Astrocyte (in vitro differentiated cells and primary cell): ENCODE data around the gene ZBTB33. TPM values are rescaled to one million over a fixed set of nuclear protein-coding genes. Genes with fewer than 3 reads are reported as not detected.

Experiments used
- DNase-seq: peaks from one replicate; pipeline ENCODE4 v3.0.0-alpha.2; 2010; ENCODE audit warnings: low read depth
- FAIRE-seq: peaks from 2 replicates; lab custom pipeline; 2011; peaks lifted over from hg19 to GRCh38; lab: Jason Lieb, UNC
- H2AFZ ChIP-seq: 2 replicates; pipeline ENCODE4 v1.6.0; 2012; ENCODE audit warnings: low read depth, low read length, inconsistent platforms
- H3K27ac ChIP-seq: 2 replicates; pipeline ENCODE4 v1.5.1; 2011; ENCODE audit warnings: low read depth, low read length, inconsistent platforms
- H3K27me3 ChIP-seq: 2 replicates; pipeline ENCODE4 v1.6.0; 2011; ENCODE audit warnings: low read length, inconsistent platforms; ENCODE audit not compliant: insufficient read depth
- H3K36me3 ChIP-seq: 2 replicates; pipeline ENCODE4 v1.5.1; 2011; ENCODE audit warnings: low read length, inconsistent platforms; ENCODE audit not compliant: insufficient read depth
- H3K4me1 ChIP-seq: 2 replicates; pipeline ENCODE4 v1.5.1; 2011; ENCODE audit warnings: low read length, inconsistent platforms; ENCODE audit not compliant: insufficient read depth
- H3K4me2 ChIP-seq: 2 replicates; pipeline ENCODE4 v1.6.0; 2012; ENCODE audit warnings: low read length, inconsistent platforms
- H3K4me3 ChIP-seq: 2 replicates; pipeline ENCODE4 v1.5.1; 2011; ENCODE audit warnings: low read depth, mild to moderate bottlenecking, low read length, inconsistent platforms; ENCODE audit not compliant: insufficient read depth
- H3K79me2 ChIP-seq: 2 replicates; pipeline ENCODE4 v1.6.0; 2012; ENCODE audit warnings: mild to moderate bottlenecking, low read length, inconsistent platforms; ENCODE audit not compliant: insufficient read depth
- H3K9ac ChIP-seq: 2 replicates; pipeline ENCODE4 v1.6.0; 2012; ENCODE audit warnings: mild to moderate bottlenecking, low read length, inconsistent platforms
- H3K9me3 ChIP-seq: 2 replicates; pipeline ENCODE4 v1.5.1; 2012; ENCODE audit warnings: low read depth, mild to moderate bottlenecking, low read length, inconsistent platforms; ENCODE audit not compliant: insufficient read depth
- H4K20me1 ChIP-seq: 2 replicates; pipeline ENCODE4 v1.6.0; 2012; ENCODE audit warnings: low read length, inconsistent platforms; ENCODE audit not compliant: insufficient read depth
- H3K27ac Mint-ChIP-seq: one replicate; pipeline ENCODE4 v1.8.0; 2021; ENCODE audit warnings: mild to moderate bottlenecking, mixed read lengths; ENCODE audit not compliant: unreplicated experiment
- H3K27me3 Mint-ChIP-seq: one replicate; pipeline ENCODE4 v1.8.0; 2021; ENCODE audit warnings: low read depth, mixed read lengths; ENCODE audit not compliant: unreplicated experiment
- H3K36me3 Mint-ChIP-seq: one replicate; pipeline ENCODE4 v1.8.0; 2021; ENCODE audit warnings: low read depth, mixed read lengths; ENCODE audit not compliant: unreplicated experiment
- H3K4me1 Mint-ChIP-seq: one replicate; pipeline ENCODE4 v1.8.0; 2021; ENCODE audit warnings: low read depth, mixed read lengths; ENCODE audit not compliant: unreplicated experiment
- H3K4me3 Mint-ChIP-seq: one replicate; pipeline ENCODE4 v1.8.0; 2021; ENCODE audit warnings: mild to moderate bottlenecking, moderate library complexity, mixed read lengths; ENCODE audit not compliant: unreplicated experiment
- H3K9me3 Mint-ChIP-seq: one replicate; pipeline ENCODE4 v1.8.0; 2021; ENCODE audit warnings: mild to moderate bottlenecking, mixed read lengths; ENCODE audit not compliant: unreplicated experiment
- EZH2 ChIP-seq: IDR thresholded peaks from 2 replicates; pipeline ENCODE4 v1.6.1; 2012; ENCODE audit warnings: mild to moderate bottlenecking, low read length, inconsistent platforms; ENCODE audit not compliant: insufficient read depth
- total RNA-seq: library from RNA; stranded (reverse); gene quantifications from 2 replicates; pipeline ENCODE4 v1.2.1, GENCODE V29; 2021
- TF ChIP-seq, protein P1 (sequence below): IDR thresholded peaks from 2 replicates; pipeline ENCODE4 v1.5.1; 2011; ENCODE audit warnings: low read depth, mild to moderate bottlenecking, inconsistent platforms, low read length, moderate library complexity; ENCODE audit not compliant: insufficient read depth

The ZBTB33 gene
- total RNA-seq, 1 donor from 2014 or later, result 19.9 TPM

DNA sequence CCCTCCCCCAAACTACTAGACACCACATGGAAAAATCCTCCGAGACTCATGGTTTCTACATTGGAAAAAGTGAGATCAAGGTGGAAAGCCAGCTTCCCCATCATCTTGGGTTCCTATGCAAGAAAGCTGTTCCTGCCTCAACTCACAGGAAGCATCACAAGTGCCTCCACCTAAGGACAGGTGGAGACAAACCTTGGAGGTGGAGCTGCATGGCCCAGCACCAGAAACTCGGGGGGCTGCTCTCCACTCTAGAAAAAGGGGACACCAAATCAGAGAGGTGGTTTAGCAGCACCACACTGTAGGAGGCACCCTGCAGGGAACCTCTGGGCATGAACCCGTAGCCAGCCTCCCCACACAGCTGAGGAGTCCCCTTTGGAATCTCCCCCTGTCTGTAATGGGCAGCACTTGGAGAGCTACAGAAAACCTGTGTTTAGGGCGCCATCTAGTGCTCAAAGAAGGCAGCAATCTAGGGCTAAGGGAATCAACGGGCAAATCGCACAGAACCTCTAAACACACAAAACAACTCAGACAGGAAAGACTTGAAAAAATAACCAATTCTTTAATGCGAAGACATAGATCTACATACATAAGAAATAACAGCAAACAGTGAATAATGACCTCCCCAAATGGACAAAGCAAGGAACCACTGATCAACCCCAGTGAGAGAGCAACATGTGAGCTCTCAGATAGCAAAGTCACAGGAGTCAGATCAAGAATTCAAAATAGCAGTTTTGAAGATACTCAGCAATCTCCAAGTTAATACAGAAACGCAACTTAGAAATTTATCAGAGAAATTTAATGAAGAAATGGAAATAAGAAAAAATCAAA lies 37.0 kb upstream of the ZBTB33 start:
- no peak overlapping the region for H3K4me3 Mint-ChIP-seq
- Histone ChIP-seq H3K4me3 (no peak overlapping the region), H3K27me3 (no peaks in the 10 kb centered on the region), H3K36me3 (no peaks in the 10 kb centered on the region), H3K79me2 (no peaks in the 10 kb centered on the region), H3K4me1 (no peaks in the 10 kb centered on the region), H2AFZ (no peak overlapping the region), H3K27ac (no peak overlapping the region), H3K4me2 (no peak overlapping the region), H3K9ac (no peak overlapping the region), H3K9me3 (no peaks in the 10 kb centered on the region), H4K20me1 (no peaks in the 10 kb centered on the region)
- DNase-seq (peak; percentile 15), FAIRE-seq (peak; percentile 94)
- H3K9me3 Mint-ChIP-seq, result no peaks in the 10 kb centered on the region
- H3K4me1 Mint-ChIP-seq, result no peaks in the 10 kb centered on the region
- H3K27me3 Mint-ChIP-seq, result no peaks in the 10 kb centered on the region
- TF ChIP-seq, protein P1, sequence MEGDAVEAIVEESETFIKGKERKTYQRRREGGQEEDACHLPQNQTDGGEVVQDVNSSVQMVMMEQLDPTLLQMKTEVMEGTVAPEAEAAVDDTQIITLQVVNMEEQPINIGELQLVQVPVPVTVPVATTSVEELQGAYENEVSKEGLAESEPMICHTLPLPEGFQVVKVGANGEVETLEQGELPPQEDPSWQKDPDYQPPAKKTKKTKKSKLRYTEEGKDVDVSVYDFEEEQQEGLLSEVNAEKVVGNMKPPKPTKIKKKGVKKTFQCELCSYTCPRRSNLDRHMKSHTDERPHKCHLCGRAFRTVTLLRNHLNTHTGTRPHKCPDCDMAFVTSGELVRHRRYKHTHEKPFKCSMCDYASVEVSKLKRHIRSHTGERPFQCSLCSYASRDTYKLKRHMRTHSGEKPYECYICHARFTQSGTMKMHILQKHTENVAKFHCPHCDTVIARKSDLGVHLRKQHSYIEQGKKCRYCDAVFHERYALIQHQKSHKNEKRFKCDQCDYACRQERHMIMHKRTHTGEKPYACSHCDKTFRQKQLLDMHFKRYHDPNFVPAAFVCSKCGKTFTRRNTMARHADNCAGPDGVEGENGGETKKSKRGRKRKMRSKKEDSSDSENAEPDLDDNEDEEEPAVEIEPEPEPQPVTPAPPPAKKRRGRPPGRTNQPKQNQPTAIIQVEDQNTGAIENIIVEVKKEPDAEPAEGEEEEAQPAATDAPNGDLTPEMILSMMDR, result peak; percentile 63
- TF ChIP-seq EZH2, result no peak
- no peaks in the 10 kb centered on the region for H3K36me3 Mint-ChIP-seq
- no peak overlapping the region for H3K27ac Mint-ChIP-seq

DNA sequence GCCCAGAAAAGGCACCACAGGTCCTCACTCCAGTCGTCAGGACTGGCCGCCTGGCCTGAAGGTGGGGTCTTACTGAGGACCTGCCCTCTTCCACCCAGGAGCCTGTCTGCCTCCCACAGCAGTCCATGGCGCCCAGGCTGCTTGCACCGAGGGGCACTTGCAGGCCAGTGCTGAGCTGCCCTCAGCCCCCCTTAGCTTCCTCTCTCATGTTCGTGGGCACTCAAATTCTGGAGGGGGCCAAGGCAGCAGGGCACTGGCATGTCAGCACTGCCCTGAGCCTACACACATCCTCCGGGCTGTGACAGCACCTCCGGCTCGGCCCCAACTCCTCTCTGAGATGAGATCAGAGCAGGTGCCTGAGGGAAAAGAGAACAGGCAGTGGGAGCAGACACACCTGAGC lies 27.2 kb upstream of the ZBTB33 start:
- Histone ChIP-seq H4K20me1 (no peaks in the 10 kb centered on the region), H3K27ac (no peak overlapping the region), H3K79me2 (no peaks in the 10 kb centered on the region), H2AFZ (no peak overlapping the region), H3K27me3 (no peaks in the 10 kb centered on the region), H3K36me3 (no peaks in the 10 kb centered on the region), H3K4me3 (no peak overlapping the region), H3K4me2 (no peak overlapping the region), H3K9me3 (no peaks in the 10 kb centered on the region), H3K9ac (no peak overlapping the region), H3K4me1 (no peaks in the 10 kb centered on the region)
- Mint-ChIP-seq H3K27me3 (no peaks in the 10 kb centered on the region), H3K4me1 (no peaks in the 10 kb centered on the region), H3K4me3 (no peak overlapping the region), H3K27ac (no peak overlapping the region), H3K36me3 (peaks cover 2% of the 10 kb centered on the region), H3K9me3 (no peaks in the 10 kb centered on the region)
- no peak for TF ChIP-seq EZH2
- TF ChIP-seq, protein P1, result no peak
- no peak for DNase-seq
- peak; percentile 17 for FAIRE-seq

DNA sequence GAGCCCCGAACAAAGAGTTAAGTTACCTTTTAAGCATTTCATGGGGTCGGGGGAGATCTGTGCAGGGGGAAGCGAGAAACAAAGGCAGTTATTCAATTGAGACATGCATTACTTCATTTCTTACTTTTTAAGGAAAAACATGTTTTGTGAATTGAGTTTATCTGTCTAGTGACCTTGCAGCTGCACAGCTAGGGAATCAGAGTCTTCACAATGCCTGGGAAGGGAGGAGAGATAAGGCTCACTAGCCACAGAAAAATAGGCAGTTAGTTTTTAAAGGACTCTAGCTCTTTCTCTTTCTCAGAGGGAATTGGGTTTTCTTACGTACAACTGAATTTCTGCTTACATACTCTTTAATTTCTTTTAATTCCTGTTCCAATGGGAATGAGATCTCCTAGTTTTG lies 26.2 kb upstream of the ZBTB33 start:
- H3K36me3 Mint-ChIP-seq, result peaks cover 2% of the 10 kb centered on the region
- H3K27me3 Mint-ChIP-seq, result no peaks in the 10 kb centered on the region
- H3K9me3 Mint-ChIP-seq, result no peaks in the 10 kb centered on the region
- Histone ChIP-seq H3K4me1 (no peaks in the 10 kb centered on the region), H3K79me2 (no peaks in the 10 kb centered on the region), H2AFZ (no peak overlapping the region), H3K4me3 (no peak overlapping the region), H3K27me3 (no peaks in the 10 kb centered on the region), H4K20me1 (no peaks in the 10 kb centered on the region), H3K36me3 (no peaks in the 10 kb centered on the region), H3K4me2 (no peak overlapping the region), H3K9me3 (no peaks in the 10 kb centered on the region), H3K9ac (no peak overlapping the region), H3K27ac (no peak overlapping the region)
- no peak for TF ChIP-seq EZH2
- TF ChIP-seq, protein P1, result no peak
- FAIRE-seq, result no peak
- no peaks in the 10 kb centered on the region for H3K4me1 Mint-ChIP-seq
- no peak for DNase-seq
- no peak overlapping the region for H3K27ac Mint-ChIP-seq
- no peak overlapping the region for H3K4me3 Mint-ChIP-seq
